SK-N-SH (cell line): Measurements from ENCODE around the gene TINAGL1.
A peak's percentile ranks its signal among the peaks of the same experiment; 100 is the strongest.

Experiments used
- EP300 ChIP-seq, 2 experiments: IDR thresholded peaks; 2 replicates each; pipeline versions ENCODE4 v1.4.0 to v1.6.1; 2012; ENCODE audit warnings: borderline replicate concordance in 1 of 2, low read depth in 1 of 2, low read length in 1 of 2
- EZH2phosphoT487 ChIP-seq: fragments of 200-600 bp; sonication (generic); IDR thresholded peaks from 2 replicates; pipeline ENCODE4 v1.6.1; 2017; ENCODE audit warnings: low read depth, mixed run types, mild to moderate bottlenecking, antibody characterized with exemption, moderate library complexity, borderline replicate concordance
- JUND ChIP-seq: IDR thresholded peaks from 2 replicates; pipeline ENCODE4 v1.4.0; 2012
- PBX3 ChIP-seq: IDR thresholded peaks from 2 replicates; pipeline ENCODE4; 2012
- TAF1 ChIP-seq: IDR thresholded peaks from 2 replicates; pipeline ENCODE4 v1.6.1; 2012; ENCODE audit warnings: low read depth, mild to moderate bottlenecking, low read length, moderate library complexity, borderline replicate concordance
- TEAD4 ChIP-seq: IDR thresholded peaks from 2 replicates; pipeline ENCODE4 v1.4.0; 2012; ENCODE audit warnings: mild to moderate bottlenecking, borderline replicate concordance; ENCODE audit not compliant: insufficient read depth
- TF ChIP-seq, protein P1 (sequence below): fragments of 200-600 bp; sonication (generic); IDR thresholded peaks from 2 replicates; pipeline ENCODE4 v1.6.1; 2017; ENCODE audit warnings: antibody characterized with exemption, mild to moderate bottlenecking, moderate library complexity
- TF ChIP-seq, protein P2 (sequence below): IDR thresholded peaks from 2 replicates; pipeline ENCODE4 v1.4.0; 2012; ENCODE audit warnings: low read depth
- TF ChIP-seq, protein P3 (sequence below): fragments of 150-350 bp; IDR thresholded peaks from 2 replicates; pipeline ENCODE4 v1.6.1; 2016; ENCODE audit warnings: mild to moderate bottlenecking, low read depth, low read length

GRCh38 chr1:31617916-31618746 lies 41.8 kb downstream of the TINAGL1 start:
- TF ChIP-seq, protein P1, sequence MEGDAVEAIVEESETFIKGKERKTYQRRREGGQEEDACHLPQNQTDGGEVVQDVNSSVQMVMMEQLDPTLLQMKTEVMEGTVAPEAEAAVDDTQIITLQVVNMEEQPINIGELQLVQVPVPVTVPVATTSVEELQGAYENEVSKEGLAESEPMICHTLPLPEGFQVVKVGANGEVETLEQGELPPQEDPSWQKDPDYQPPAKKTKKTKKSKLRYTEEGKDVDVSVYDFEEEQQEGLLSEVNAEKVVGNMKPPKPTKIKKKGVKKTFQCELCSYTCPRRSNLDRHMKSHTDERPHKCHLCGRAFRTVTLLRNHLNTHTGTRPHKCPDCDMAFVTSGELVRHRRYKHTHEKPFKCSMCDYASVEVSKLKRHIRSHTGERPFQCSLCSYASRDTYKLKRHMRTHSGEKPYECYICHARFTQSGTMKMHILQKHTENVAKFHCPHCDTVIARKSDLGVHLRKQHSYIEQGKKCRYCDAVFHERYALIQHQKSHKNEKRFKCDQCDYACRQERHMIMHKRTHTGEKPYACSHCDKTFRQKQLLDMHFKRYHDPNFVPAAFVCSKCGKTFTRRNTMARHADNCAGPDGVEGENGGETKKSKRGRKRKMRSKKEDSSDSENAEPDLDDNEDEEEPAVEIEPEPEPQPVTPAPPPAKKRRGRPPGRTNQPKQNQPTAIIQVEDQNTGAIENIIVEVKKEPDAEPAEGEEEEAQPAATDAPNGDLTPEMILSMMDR = peak; percentile 83
- TF ChIP-seq, protein P2, sequence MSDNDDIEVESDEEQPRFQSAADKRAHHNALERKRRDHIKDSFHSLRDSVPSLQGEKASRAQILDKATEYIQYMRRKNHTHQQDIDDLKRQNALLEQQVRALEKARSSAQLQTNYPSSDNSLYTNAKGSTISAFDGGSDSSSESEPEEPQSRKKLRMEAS = no peak
- TF ChIP-seq TAF1 (no peak), EZH2phosphoT487 (no peak), JUND (no peak), PBX3 (no peak), EP300 (IDR thresholded peaks at IDR 0.05; ENCODE audit: borderline replicate concordance in 1 of 2, low read depth in 1 of 2, low read length in 1 of 2) (no peak), TEAD4 (no peak)
- TF ChIP-seq, protein P3, sequence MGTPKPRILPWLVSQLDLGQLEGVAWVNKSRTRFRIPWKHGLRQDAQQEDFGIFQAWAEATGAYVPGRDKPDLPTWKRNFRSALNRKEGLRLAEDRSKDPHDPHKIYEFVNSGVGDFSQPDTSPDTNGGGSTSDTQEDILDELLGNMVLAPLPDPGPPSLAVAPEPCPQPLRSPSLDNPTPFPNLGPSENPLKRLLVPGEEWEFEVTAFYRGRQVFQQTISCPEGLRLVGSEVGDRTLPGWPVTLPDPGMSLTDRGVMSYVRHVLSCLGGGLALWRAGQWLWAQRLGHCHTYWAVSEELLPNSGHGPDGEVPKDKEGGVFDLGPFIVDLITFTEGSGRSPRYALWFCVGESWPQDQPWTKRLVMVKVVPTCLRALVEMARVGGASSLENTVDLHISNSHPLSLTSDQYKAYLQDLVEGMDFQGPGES = no peak
